A549 (cell line): Measurements from ENCODE around the gene RUVBL1. TPM values are rescaled to one million over a fixed set of nuclear protein-coding genes. Genes with fewer than 3 reads are reported as not detected.
A peak's percentile ranks its signal among the peaks of the same experiment; 100 is the strongest.

Experiments used
- ATAC-seq, 2 experiments: fragments of 200-7000 bp in 1 of 2; fragments of >200 bp in 1 of 2; cut with Nextera tagmentation in 1 of 2; cut with Tn5 transposase in 1 of 2; 3 replicates each; pipeline versions ENCODE4 v1.8.0 to v1.9.1; 2018 to 2020; ENCODE audit warnings: mild to moderate bottlenecking in 1 of 2, moderate library complexity in 1 of 2
- CTCF ChIA-PET: fragments of 300-600 bp; sonication (Branson Sonifier 250); formaldehyde crosslinking; extraction: SDS; loops from one replicate; lab custom pipeline; 2021; ENCODE audit warnings: antibody characterized with exemption, inconsistent platforms; lab: Yijun Ruan, JAX
- POLR2A ChIA-PET: fragments of 350-600 bp; formaldehyde crosslinking; extraction: SDS; loops from one replicate; lab custom pipeline; 2021; ENCODE audit warnings: antibody characterized with exemption, inconsistent platforms; lab: Yijun Ruan, JAX
- DNase-seq, 2 experiments: peaks; one replicate each; pipeline versions ENCODE4 v3.0.0 to v3.0.0-alpha.2; 2011 to 2016; ENCODE audit warnings: low read depth in 1 of 2, low spot score in 1 of 2
- FAIRE-seq: peaks from 2 replicates; lab custom pipeline; 2011; peaks lifted over from hg19 to GRCh38; lab: Jason Lieb, UNC
- H3K27ac ChIP-seq, 2 experiments: fragments of >200 bp; sonication (Bioruptor Twin); formaldehyde crosslinking; 3 replicates each; pipeline ENCODE4 v1.5.1; 2016 to 2017
- H3K4me1 ChIP-seq: fragments of >200 bp; sonication (Bioruptor Twin); formaldehyde crosslinking; 3 replicates; pipeline ENCODE4 v1.6.1; 2016
- H3K4me2 ChIP-seq: fragments of >200 bp; sonication (Bioruptor Twin); formaldehyde crosslinking; 3 replicates; pipeline ENCODE4 v1.6.1; 2016
- H3K4me3 ChIP-seq: fragments of >200 bp; sonication (Bioruptor Twin); formaldehyde crosslinking; 3 replicates; pipeline ENCODE4 v1.5.1; 2016
- H3K9me3 ChIP-seq: fragments of >200 bp; sonication (Bioruptor Twin); formaldehyde crosslinking; 3 replicates; pipeline ENCODE4 v1.6.1; 2016
- CBX2 ChIP-seq: fragments of 200-600 bp; sonication (generic); IDR thresholded peaks from 2 replicates; pipeline ENCODE4 v1.6.1; 2016; ENCODE audit warnings: low read depth, mild to moderate bottlenecking, borderline replicate concordance
- CHD2 ChIP-seq: fragments of 150-350 bp; IDR thresholded peaks from 2 replicates; pipeline ENCODE4 v1.6.1; 2014; ENCODE audit warnings: low read length; ENCODE audit not compliant: partially characterized antibody
- CHD4 ChIP-seq: fragments of 200-600 bp; sonication (generic); IDR thresholded peaks from 2 replicates; pipeline ENCODE4 v1.6.1; 2016; ENCODE audit warnings: antibody characterized with exemption, mild to moderate bottlenecking, borderline replicate concordance
- FOSB ChIP-seq: fragments of 250-450 bp; sonication (Bioruptor Pico); IDR thresholded peaks from 2 replicates; pipeline ENCODE4 v1.5.0; 2020; ENCODE audit warnings: mild to moderate bottlenecking, moderate library complexity
- GATA3 ChIP-seq: IDR thresholded peaks from 2 replicates; pipeline ENCODE4 v1.6.1; 2012; ENCODE audit warnings: borderline replicate concordance
- HDAC2 ChIP-seq: fragments of 200-600 bp; sonication (generic); IDR thresholded peaks from 2 replicates; pipeline ENCODE4 v1.6.1; 2016
- HOXA7 ChIP-seq: fragments of 250-450 bp; sonication (Bioruptor Pico); IDR thresholded peaks from 2 replicates; pipeline ENCODE4 v1.5.0; 2020; ENCODE audit warnings: mild to moderate bottlenecking, moderate library complexity
- HOXB13 ChIP-seq: fragments of 250-450 bp; sonication (Bioruptor Pico); IDR thresholded peaks from 2 replicates; pipeline ENCODE4 v1.5.0; 2020; ENCODE audit warnings: low read depth, mild to moderate bottlenecking, moderate library complexity
- HOXB5 ChIP-seq: fragments of 250-450 bp; sonication (Bioruptor Pico); IDR thresholded peaks from 2 replicates; pipeline ENCODE4 v1.5.0; 2020; ENCODE audit warnings: mild to moderate bottlenecking, moderate library complexity
- JUN ChIP-seq, 2 experiments: fragments of >200 bp; sonication (Bioruptor Twin); formaldehyde crosslinking; IDR thresholded peaks; 2 replicates in 1 of 2; 3 replicates in 1 of 2; pipeline ENCODE4 v1.6.1; 2016 to 2017
- KDM5A ChIP-seq: fragments of 200-600 bp; sonication (generic); IDR thresholded peaks from 2 replicates; pipeline ENCODE4 v1.6.1; 2016; ENCODE audit warnings: antibody characterized with exemption, mild to moderate bottlenecking
- MAFK ChIP-seq: fragments of 450-650 bp; IDR thresholded peaks from 2 replicates; pipeline ENCODE4 v1.6.1; 2014; ENCODE audit not compliant: partially characterized antibody
- NFE2L2 ChIP-seq: fragments of 150-350 bp; conservative IDR thresholded peaks from 2 replicates; pipeline ENCODE4 v1.6.1; 2014; ENCODE audit warnings: low read length
- PHF8 ChIP-seq: fragments of 200-600 bp; sonication (generic); IDR thresholded peaks from 2 replicates; pipeline ENCODE4 v1.6.1; 2016; ENCODE audit warnings: low read depth, mild to moderate bottlenecking, antibody characterized with exemption, moderate library complexity, borderline replicate concordance
- POLR2AphosphoS2 ChIP-seq: conservative IDR thresholded peaks from 2 replicates; pipeline ENCODE4 v1.6.1; 2012; ENCODE audit warnings: low read length, improper control_type of control experiment, inconsistent platforms
- RARB ChIP-seq: fragments of 250-450 bp; sonication (Bioruptor Pico); IDR thresholded peaks from 2 replicates; pipeline ENCODE4 v1.8.0; 2021; ENCODE audit warnings: mild to moderate bottlenecking, moderate library complexity
- RNF2 ChIP-seq: fragments of 200-600 bp; sonication (generic); IDR thresholded peaks from 2 replicates; pipeline ENCODE4 v1.6.1; 2016; ENCODE audit warnings: low read depth, mild to moderate bottlenecking, antibody characterized with exemption, moderate library complexity, borderline replicate concordance
- ZC3H11A ChIP-seq: fragments of 450-650 bp; IDR thresholded peaks from 2 replicates; pipeline ENCODE4 v1.6.1; 2014; ENCODE audit warnings: antibody characterized with exemption, mild to moderate bottlenecking
- ZFP36 ChIP-seq: fragments of 450-650 bp; IDR thresholded peaks from 2 replicates; pipeline ENCODE4 v1.6.1; 2014; ENCODE audit warnings: borderline replicate concordance; ENCODE audit not compliant: partially characterized antibody
- ZSCAN20 ChIP-seq: fragments of 250-450 bp; sonication (Bioruptor Pico); IDR thresholded peaks from 2 replicates; pipeline ENCODE4 v1.8.0; 2022; ENCODE audit warnings: mild to moderate bottlenecking, moderate library complexity
- WGBS: methylation state at CpG from one replicate; pipeline ENCODE4 v1.1.6; 2017; ENCODE audit errors: missing lambda C conversion rate; 5-methylcytosine and 5-hydroxymethylcytosine counted together
- polyA plus RNA-seq, 4 experiments: library from polyadenylated mRNA; depleted of rRNA in 3 of 4; stranded (reverse); fragments of >200 nt; fragmentation: RNase III in 1 of 4; extraction: RNeasy Plus Mini Kit Qiagen cat#74134 plus additional on column Dnase treatment in 1 of 4; gene quantifications; 2 replicates in 3 of 4; 3 replicates in 1 of 4; pipeline ENCODE4 v1.2.3, GENCODE V29; 2011 to 2017
- TF ChIP-seq, protein P1 (sequence below): IDR thresholded peaks from 2 replicates; pipeline ENCODE4 v1.6.1; 2012
- TF ChIP-seq, protein P2 (sequence below): fragments of 250-450 bp; sonication (Bioruptor Pico); IDR thresholded peaks from 2 replicates; pipeline ENCODE4 v1.5.0; 2021; ENCODE audit warnings: mild to moderate bottlenecking, moderate library complexity, borderline replicate concordance
- TF ChIP-seq, protein P3 (sequence below): fragments of 250-450 bp; sonication (Bioruptor Pico); IDR thresholded peaks from 2 replicates; pipeline ENCODE4 v1.5.0; 2020; ENCODE audit warnings: low read depth, mild to moderate bottlenecking, moderate library complexity
- TF ChIP-seq, protein P4 (sequence below): fragments of >200 bp; sonication (Bioruptor Twin); formaldehyde crosslinking; IDR thresholded peaks from 2 replicates; pipeline ENCODE4 v1.6.1; 2016
- TF ChIP-seq, protein P5 (sequence below): fragments of >200 bp; sonication (Bioruptor Twin); formaldehyde crosslinking; IDR thresholded peaks from 3 replicates; pipeline ENCODE4 v1.5.1; 2016

Gene RUVBL1
- polyA plus RNA-seq, 2 of the 4 experiments (the other 2 are of a cell fraction): 105 to 144 TPM

DNA sequence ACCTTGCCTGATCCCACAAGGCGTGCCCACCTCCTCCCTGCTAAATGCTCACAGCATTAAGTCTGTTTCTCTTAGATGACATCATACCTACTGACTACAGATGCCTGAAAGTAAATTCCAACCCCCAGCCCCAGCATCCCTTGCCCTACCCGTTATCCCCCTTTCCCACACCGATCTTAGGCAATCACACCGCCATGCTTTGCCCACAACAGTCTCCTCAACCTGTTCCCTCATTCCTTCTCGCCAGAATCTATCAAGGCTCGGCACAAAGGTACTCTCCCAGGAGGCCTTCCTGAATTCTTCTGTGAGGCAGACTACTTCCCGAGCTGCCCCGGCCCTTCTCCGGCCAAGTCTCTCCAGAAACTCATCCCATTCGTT is 72.2 kb downstream of the RUVBL1 start:
- peak overlapping the region; percentile 77 for H3K4me2 ChIP-seq
- peaks cover 29% of the 10 kb centered on the region for H3K4me1 ChIP-seq
- H3K4me3 ChIP-seq: peak overlapping the region; percentile 85
- ChIA-PET CTCF (interaction anchor here (1.0 kb wide), 1 partner anchor 38 kb away, joined by 3 read pairs; no protein-coding TSS in a partner anchor), POLR2A (no interaction called here)
- WGBS: 24% methylated on average over 9 of the region's 10 CpGs
- DNase-seq (peak in 1 of 2 experiments; percentile 18), ATAC-seq (no peak; a peak in 3 of 6 replicates), FAIRE-seq (no peak)
- TF ChIP-seq CHD2 (no peak), HOXB5 (CRISPR knock-in tag) (no peak), ZSCAN20 (CRISPR knock-in tag) (no peak), CBX2 (no peak), POLR2AphosphoS2 (no peak), RARB (CRISPR knock-in tag) (no peak)
- TF ChIP-seq, protein P1, sequence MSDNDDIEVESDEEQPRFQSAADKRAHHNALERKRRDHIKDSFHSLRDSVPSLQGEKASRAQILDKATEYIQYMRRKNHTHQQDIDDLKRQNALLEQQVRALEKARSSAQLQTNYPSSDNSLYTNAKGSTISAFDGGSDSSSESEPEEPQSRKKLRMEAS: no peak
- peak overlapping the region; percentile 85 to 99 for H3K27ac ChIP-seq
- H3K9me3 ChIP-seq: no peaks in the 10 kb centered on the region

DNA sequence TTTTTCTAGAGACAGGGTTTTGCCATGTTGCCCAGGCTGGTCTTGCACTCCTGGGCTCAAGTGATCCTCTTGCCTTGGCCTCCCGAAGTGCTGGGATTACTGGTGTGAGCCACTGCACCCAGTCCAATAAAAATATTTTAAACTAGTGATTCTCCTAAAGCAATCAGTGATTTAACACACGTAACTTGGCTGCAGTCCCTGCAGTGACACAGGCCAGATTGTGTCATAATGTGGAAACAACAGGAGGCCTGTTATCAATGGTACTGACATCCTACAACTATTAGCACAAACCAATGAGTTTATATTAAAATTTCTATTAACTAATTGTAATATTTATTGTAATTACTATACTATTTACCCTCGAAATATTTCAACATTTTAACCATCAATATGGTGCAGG is 73.0 kb downstream of the RUVBL1 start:
- DNase-seq (no peak), FAIRE-seq (no peak), ATAC-seq (no peak)
- no peak for TF ChIP-seq ZFP36
- Histone ChIP-seq H3K4me3 (no peak overlapping the region), H3K4me2 (peak overlapping the region; percentile 77; the same call in 2 of the 3 replicates), H3K27ac (no peak overlapping the region), H3K9me3 (no peaks in the 10 kb centered on the region), H3K4me1 (peaks cover 29% of the 10 kb centered on the region)
- ChIA-PET CTCF (interaction anchor here (0.7 kb wide), 1 partner anchor 250 kb away, joined by 3 read pairs; no protein-coding TSS in a partner anchor), POLR2A (no interaction called here)
- WGBS: 88% methylated on average over 3 of the region's 3 CpGs

DNA sequence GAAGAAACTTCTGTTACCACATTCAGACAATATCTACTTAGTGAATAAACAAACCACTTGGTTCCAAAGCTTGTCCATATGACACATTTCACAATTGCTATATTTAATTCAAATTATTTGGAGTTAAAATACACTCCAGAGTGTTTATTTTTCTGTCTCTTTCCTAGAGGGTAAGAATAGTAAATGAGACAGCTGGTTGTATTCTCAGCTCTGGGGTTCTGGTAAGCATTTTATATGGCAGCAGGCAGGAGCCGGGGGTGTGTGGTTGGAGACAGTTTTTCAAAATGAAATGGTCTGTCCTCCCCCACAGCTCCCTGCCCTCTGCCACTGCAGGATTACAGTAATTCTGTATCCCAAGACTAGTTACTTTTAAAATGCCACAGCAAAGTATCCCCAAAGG is 82.3 kb downstream of the RUVBL1 start:
- Histone ChIP-seq H3K4me2 (no peak overlapping the region), H3K4me3 (no peak overlapping the region), H3K27ac (no peak overlapping the region), H3K4me1 (peaks cover 1% of the 10 kb centered on the region; the same call in 2 of the 3 replicates), H3K9me3 (no peaks in the 10 kb centered on the region)
- WGBS: 85% methylated on average over 1 of the region's 1 CpG
- ATAC-seq: no peak
- CTCF ChIA-PET: no interaction called here
- no peak for DNase-seq
- POLR2A ChIA-PET: no interaction called here
- no peak for TF ChIP-seq MAFK
- TF ChIP-seq PHF8: no peak
- TF ChIP-seq HOXA7 (CRISPR knock-in tag): no peak
- TF ChIP-seq, protein P2, sequence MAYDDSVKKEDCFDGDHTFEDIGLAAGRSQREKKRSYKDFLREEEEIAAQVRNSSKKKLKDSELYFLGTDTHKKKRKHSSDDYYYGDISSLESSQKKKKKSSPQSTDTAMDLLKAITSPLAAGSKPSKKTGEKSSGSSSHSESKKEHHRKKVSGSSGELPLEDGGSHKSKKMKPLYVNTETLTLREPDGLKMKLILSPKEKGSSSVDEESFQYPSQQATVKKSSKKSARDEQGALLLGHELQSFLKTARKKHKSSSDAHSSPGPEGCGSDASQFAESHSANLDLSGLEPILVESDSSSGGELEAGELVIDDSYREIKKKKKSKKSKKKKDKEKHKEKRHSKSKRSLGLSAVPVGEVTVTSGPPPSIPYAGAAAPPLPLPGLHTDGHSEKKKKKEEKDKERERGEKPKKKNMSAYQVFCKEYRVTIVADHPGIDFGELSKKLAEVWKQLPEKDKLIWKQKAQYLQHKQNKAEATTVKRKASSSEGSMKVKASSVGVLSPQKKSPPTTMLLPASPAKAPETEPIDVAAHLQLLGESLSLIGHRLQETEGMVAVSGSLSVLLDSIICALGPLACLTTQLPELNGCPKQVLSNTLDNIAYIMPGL (CRISPR knock-in tag): no peak
- no peak for TF ChIP-seq HDAC2
- no peak for TF ChIP-seq KDM5A
- TF ChIP-seq HOXB13 (CRISPR knock-in tag): no peak
- no peak for TF ChIP-seq HOXB5 (CRISPR knock-in tag)
- TF ChIP-seq NFE2L2: no peak
- TF ChIP-seq, protein P3, sequence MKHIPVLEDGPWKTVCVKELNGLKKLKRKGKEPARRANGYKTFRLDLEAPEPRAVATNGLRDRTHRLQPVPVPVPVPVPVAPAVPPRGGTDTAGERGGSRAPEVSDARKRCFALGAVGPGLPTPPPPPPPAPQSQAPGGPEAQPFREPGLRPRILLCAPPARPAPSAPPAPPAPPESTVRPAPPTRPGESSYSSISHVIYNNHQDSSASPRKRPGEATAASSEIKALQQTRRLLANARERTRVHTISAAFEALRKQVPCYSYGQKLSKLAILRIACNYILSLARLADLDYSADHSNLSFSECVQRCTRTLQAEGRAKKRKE (CRISPR knock-in tag): no peak
- FAIRE-seq: no peak

DNA sequence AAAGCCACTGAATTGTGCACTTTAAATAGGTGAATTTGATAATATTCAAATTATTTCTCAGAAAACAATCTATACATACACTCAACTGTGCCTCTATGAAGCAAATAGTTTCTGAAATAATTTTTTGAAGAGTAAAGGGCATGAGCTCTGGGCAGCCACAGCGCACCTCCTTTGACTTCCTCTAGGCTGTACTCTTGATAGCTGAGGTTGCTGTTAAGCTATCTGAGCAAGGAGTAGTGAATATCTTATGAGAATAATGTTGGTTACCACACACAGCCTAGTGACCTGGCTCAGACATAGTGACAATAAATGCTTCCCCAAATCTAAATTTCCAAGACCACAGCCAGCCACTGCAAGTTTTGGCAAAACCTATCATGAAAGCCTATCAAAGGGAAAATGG is 83.0 kb downstream of the RUVBL1 start:
- no peak overlapping the region for H3K4me2 ChIP-seq
- ATAC-seq (no peak), FAIRE-seq (no peak), DNase-seq (no peak)
- no peak overlapping the region for H3K4me3 ChIP-seq
- ChIA-PET POLR2A (no interaction called here), CTCF (no interaction called here)
- H3K4me1 ChIP-seq: peaks cover 8% of the 10 kb centered on the region; the same call in 2 of the 3 replicates
- no peak overlapping the region for H3K27ac ChIP-seq
- WGBS: 0% methylated on average over 1 of the region's 1 CpG
- no peak for TF ChIP-seq ZSCAN20 (CRISPR knock-in tag)
- TF ChIP-seq ZC3H11A: no peak
- TF ChIP-seq, protein P4, sequence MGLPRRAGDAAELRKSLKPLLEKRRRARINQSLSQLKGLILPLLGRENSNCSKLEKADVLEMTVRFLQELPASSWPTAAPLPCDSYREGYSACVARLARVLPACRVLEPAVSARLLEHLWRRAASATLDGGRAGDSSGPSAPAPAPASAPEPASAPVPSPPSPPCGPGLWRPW: no peak
- TF ChIP-seq HOXB5 (CRISPR knock-in tag): no peak
- TF ChIP-seq RNF2: no peak
- no peak for TF ChIP-seq JUN (IDR thresholded peaks at IDR 0.05)
- no peak for TF ChIP-seq GATA3
- no peak for TF ChIP-seq FOSB
- no peak for TF ChIP-seq CHD4
- TF ChIP-seq, protein P5, sequence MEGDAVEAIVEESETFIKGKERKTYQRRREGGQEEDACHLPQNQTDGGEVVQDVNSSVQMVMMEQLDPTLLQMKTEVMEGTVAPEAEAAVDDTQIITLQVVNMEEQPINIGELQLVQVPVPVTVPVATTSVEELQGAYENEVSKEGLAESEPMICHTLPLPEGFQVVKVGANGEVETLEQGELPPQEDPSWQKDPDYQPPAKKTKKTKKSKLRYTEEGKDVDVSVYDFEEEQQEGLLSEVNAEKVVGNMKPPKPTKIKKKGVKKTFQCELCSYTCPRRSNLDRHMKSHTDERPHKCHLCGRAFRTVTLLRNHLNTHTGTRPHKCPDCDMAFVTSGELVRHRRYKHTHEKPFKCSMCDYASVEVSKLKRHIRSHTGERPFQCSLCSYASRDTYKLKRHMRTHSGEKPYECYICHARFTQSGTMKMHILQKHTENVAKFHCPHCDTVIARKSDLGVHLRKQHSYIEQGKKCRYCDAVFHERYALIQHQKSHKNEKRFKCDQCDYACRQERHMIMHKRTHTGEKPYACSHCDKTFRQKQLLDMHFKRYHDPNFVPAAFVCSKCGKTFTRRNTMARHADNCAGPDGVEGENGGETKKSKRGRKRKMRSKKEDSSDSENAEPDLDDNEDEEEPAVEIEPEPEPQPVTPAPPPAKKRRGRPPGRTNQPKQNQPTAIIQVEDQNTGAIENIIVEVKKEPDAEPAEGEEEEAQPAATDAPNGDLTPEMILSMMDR: no peak
- TF ChIP-seq, all 56 proteins: peak for 0
- H3K9me3 ChIP-seq: no peaks in the 10 kb centered on the region
